RWPE2 (cell line): ENCODE measurements around the gene MRFAP1.

Source experiments
- ATAC-seq: fragments of 200-7000 bp; cut with Tn5 transposase; 3 replicates; pipeline ENCODE4 v1.9.1; 2021; ENCODE audit warnings: low read depth
- DNase-seq: peaks from one replicate; pipeline ENCODE4 v3.0.0-alpha.2; 2020; ENCODE audit warnings: low spot score
- H3K27ac ChIP-seq: fragments of 450-650 bp; 2 replicates; pipeline ENCODE4 v1.5.1; 2017; ENCODE audit warnings: mild to moderate bottlenecking; ENCODE audit not compliant: poor library complexity, severe bottlenecking
- H3K27me3 ChIP-seq: fragments of 250-450 bp; sonication (Bioruptor Pico); 2 replicates; pipeline ENCODE4 v1.5.1; 2021; ENCODE audit warnings: mild to moderate bottlenecking, moderate library complexity; ENCODE audit not compliant: insufficient read depth, poor library complexity, severe bottlenecking
- H3K36me3 ChIP-seq: fragments of 250-450 bp; sonication (Bioruptor Pico); 2 replicates; pipeline ENCODE4 v1.5.1; 2020; ENCODE audit warnings: low read depth, mild to moderate bottlenecking, moderate library complexity
- H3K4me1 ChIP-seq: fragments of 250-450 bp; sonication (Bioruptor Pico); 2 replicates; pipeline ENCODE4 v1.5.1; 2021; ENCODE audit warnings: mild to moderate bottlenecking, moderate library complexity; ENCODE audit not compliant: insufficient read depth, poor library complexity, severe bottlenecking
- H3K4me3 ChIP-seq: fragments of 250-450 bp; sonication (Bioruptor Pico); 2 replicates; pipeline ENCODE4 v1.5.1; 2021; ENCODE audit warnings: mild to moderate bottlenecking, moderate library complexity; ENCODE audit not compliant: severe bottlenecking
- H3K9me3 ChIP-seq: fragments of 250-450 bp; sonication (Bioruptor Pico); 2 replicates; pipeline ENCODE4 v1.5.1; 2021; ENCODE audit warnings: mild to moderate bottlenecking, moderate library complexity; ENCODE audit not compliant: severe bottlenecking
- TF ChIP-seq, protein P1 (sequence below): fragments of 450-650 bp; IDR thresholded peaks from one replicate; pipeline ENCODE4 v1.5.1; 2017; ENCODE audit warnings: mild to moderate bottlenecking, moderate library complexity; ENCODE audit not compliant: poor library complexity, severe bottlenecking

The MRFAP1 gene

DNA sequence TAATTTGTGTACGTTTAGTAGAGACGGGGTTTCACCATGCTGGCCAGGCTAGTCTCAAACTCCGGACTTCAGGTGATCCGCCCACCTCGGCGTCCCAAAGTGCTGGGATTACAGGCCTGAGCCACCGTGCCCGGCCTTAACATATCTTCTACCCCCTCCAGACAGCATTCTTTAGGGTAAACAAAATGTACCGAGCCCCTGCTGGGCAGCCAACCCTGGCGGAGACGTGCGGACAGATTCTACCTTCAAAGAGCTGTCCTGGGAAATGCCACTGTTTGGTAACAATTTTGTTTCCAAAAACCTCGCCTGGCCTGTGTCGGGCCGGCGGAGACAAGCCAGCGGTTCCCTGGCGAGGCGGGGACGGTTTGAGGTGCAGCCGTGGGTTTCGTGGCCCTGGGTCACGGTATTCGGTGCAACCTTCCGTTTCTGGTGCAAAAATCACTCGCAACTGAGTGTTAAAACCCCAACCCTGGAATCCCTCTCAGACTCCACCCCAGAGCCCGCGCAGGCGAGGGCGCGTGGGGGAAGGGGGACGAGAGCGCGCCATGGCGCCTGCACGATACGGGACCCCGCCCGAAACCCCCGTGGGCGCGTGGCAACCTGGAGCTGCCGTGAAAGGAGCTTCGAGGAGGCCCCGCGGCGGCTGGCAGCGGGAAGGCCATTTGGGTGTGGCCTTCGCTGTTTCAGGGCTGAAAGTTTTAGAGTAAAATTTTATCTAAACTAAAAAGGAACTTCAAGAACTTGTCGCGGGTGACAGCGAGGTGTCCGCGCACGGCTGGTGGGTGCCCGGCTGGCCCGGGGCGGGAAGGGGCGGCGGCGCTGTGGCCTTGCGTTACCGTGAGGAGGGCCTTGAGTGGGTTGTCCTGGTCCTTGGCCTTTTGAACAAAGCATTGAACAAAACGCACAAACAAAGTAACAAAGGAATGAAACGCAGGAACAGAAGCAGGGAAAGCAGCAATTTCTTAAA is 17.0 kb downstream of the MRFAP1 start:
- Histone ChIP-seq H3K27ac (no peak overlapping the region), H3K27me3 (no peaks in the 10 kb centered on the region), H3K36me3 (no peaks in the 10 kb centered on the region), H3K9me3 (no peaks in the 10 kb centered on the region), H3K4me1 (no peaks in the 10 kb centered on the region), H3K4me3 (no peak overlapping the region)
- no peak for DNase-seq
- TF ChIP-seq, protein P1, sequence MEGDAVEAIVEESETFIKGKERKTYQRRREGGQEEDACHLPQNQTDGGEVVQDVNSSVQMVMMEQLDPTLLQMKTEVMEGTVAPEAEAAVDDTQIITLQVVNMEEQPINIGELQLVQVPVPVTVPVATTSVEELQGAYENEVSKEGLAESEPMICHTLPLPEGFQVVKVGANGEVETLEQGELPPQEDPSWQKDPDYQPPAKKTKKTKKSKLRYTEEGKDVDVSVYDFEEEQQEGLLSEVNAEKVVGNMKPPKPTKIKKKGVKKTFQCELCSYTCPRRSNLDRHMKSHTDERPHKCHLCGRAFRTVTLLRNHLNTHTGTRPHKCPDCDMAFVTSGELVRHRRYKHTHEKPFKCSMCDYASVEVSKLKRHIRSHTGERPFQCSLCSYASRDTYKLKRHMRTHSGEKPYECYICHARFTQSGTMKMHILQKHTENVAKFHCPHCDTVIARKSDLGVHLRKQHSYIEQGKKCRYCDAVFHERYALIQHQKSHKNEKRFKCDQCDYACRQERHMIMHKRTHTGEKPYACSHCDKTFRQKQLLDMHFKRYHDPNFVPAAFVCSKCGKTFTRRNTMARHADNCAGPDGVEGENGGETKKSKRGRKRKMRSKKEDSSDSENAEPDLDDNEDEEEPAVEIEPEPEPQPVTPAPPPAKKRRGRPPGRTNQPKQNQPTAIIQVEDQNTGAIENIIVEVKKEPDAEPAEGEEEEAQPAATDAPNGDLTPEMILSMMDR = no peak
- ATAC-seq = no peak

- no peaks in the 10 kb centered on the region for H3K4me1 ChIP-seq
- H3K27me3 ChIP-seq = no peaks in the 10 kb centered on the region
- no peak overlapping the region for H3K4me3 ChIP-seq
- H3K27ac ChIP-seq = no peak overlapping the region
- TF ChIP-seq, protein P1 = no peak
- no peak for DNase-seq
- no peaks in the 10 kb centered on the region for H3K36me3 ChIP-seq
- ATAC-seq = no peak; the same call in 2 of the 3 replicates
- H3K9me3 ChIP-seq = no peaks in the 10 kb centered on the region
Measured at GRCh38 chr4:6658209-6658595, 17.7 kb downstream of the MRFAP1 start.

- Histone ChIP-seq H3K9me3 (no peaks in the 10 kb centered on the region), H3K4me3 (peak overlapping the region; percentile 18), H3K27me3 (peaks cover 3% of the 10 kb centered on the region), H3K36me3 (no peaks in the 10 kb centered on the region), H3K27ac (no peak overlapping the region), H3K4me1 (no peaks in the 10 kb centered on the region)
- DNase-seq (no peak), ATAC-seq (peak; percentile 71)
- TF ChIP-seq, protein P1 = no peak
Measured at GRCh38 chr4:6658597-6659075, 18.2 kb downstream of the MRFAP1 start.

DNA sequence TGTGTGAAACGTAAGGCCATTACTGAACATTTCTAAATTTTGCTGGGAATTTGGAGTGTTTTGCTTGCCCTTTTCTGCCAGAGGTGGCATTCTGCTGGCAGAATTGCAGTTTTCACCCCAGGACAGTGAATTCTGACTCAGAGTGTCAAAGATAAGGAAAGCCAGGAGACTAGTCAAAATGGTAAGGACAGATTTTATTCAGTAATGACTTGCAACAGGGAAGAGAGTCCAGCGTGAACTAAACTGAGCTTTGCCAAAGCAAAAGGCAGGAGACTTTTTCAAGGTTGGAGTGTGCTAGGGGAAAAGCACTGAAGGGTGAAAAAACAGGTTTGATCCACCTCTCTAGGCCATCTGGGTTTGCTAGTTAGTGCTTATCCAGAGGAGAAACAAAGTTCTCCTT is 19.4 kb downstream of the MRFAP1 start:
- no peak for ATAC-seq
- Histone ChIP-seq H3K27ac (no peak overlapping the region), H3K36me3 (no peaks in the 10 kb centered on the region), H3K27me3 (peaks cover 11% of the 10 kb centered on the region), H3K9me3 (no peaks in the 10 kb centered on the region), H3K4me3 (no peak overlapping the region), H3K4me1 (no peaks in the 10 kb centered on the region)
- TF ChIP-seq, protein P1 = no peak
- no peak for DNase-seq

DNA sequence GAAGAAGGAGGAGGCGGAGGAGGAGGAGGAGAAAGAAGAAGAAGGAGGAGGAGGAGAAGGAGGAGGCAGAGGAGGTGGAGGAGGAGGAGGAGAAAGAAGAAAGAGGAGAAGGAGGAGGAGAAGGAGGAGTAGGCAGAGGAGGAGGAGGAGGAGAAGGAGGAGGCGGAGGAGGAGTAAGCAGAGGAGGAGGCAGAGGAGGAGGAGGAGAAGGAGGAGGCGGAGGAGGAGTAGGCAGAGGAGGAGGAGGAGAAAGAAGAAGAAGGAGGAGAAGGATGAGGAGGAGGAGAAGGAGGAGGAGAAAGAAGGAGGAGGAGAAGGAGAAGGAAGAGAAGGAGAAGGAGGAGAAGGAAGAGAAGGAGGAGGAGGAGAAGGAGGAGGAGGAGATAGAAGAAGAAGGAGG is 19.9 kb downstream of the MRFAP1 start:
- H3K4me1 ChIP-seq = no peaks in the 10 kb centered on the region

More for the DNA sequence above, 19.9 kb downstream of the MRFAP1 start:
- peaks cover 11% of the 10 kb centered on the region for H3K27me3 ChIP-seq
- DNase-seq (no peak), ATAC-seq (no peak)
- TF ChIP-seq, protein P1 = no peak
- no peaks in the 10 kb centered on the region for H3K36me3 ChIP-seq
- H3K4me3 ChIP-seq = no peak overlapping the region
- H3K27ac ChIP-seq = no peak overlapping the region
- H3K9me3 ChIP-seq = no peaks in the 10 kb centered on the region
